IPS-11a (cell line): ENCODE results near the gene EDN2.

Experiments
- H3K4me3 ChIP-seq: one replicate; pipeline ENCODE4 v1.5.1; 2013; ENCODE audit warnings: low read depth, low read length, control low read depth

Gene EDN2

GRCh38 chr1:41484402-41485241 is at the start of gene EDN2:
Gene EDN2 (minus strand): TSS chr1:41484683. CDS start chr1:41484601, 82 bp downstream.
- no peak within 1 kb of the TSS for H3K4me3 ChIP-seq

- H3K4me3 ChIP-seq = no peak overlapping the region
Measured at GRCh38 chr1:41533731-41534080, 49.2 kb upstream of the EDN2 start.

- H3K4me3 ChIP-seq = no peak overlapping the region
Measured at GRCh38 chr1:41533016-41533730, 48.7 kb upstream of the EDN2 start.

- H3K4me3 ChIP-seq = no peak overlapping the region
Measured at GRCh38 chr1:41532206-41532975, 47.9 kb upstream of the EDN2 start.

GRCh38 chr1:41530411-41530810 is 45.9 kb upstream of the EDN2 start:
- H3K4me3 ChIP-seq = no peak overlapping the region

- H3K4me3 ChIP-seq = no peak overlapping the region
Measured at GRCh38 chr1:41529621-41530395, 45.3 kb upstream of the EDN2 start.

- H3K4me3 ChIP-seq = no peak overlapping the region
Measured at GRCh38 chr1:41528726-41529605, 44.5 kb upstream of the EDN2 start.

- no peak overlapping the region for H3K4me3 ChIP-seq
Measured at GRCh38 chr1:41528106-41528505, 43.6 kb upstream of the EDN2 start.

GRCh38 chr1:41526956-41527561 is 42.6 kb upstream of the EDN2 start:
- H3K4me3 ChIP-seq = no peak overlapping the region

GRCh38 chr1:41525891-41526587 is 41.6 kb upstream of the EDN2 start:
- H3K4me3 ChIP-seq = no peak overlapping the region

- no peak overlapping the region for H3K4me3 ChIP-seq
Measured at GRCh38 chr1:41524676-41525675, 40.5 kb upstream of the EDN2 start.

GRCh38 chr1:41523949-41524675 is 39.6 kb upstream of the EDN2 start:
- no peak overlapping the region for H3K4me3 ChIP-seq

GRCh38 chr1:41523071-41523470 is 38.6 kb upstream of the EDN2 start:
- no peak overlapping the region for H3K4me3 ChIP-seq

GRCh38 chr1:41521766-41522165 is 37.3 kb upstream of the EDN2 start:
- H3K4me3 ChIP-seq = no peak overlapping the region

- H3K4me3 ChIP-seq = no peak overlapping the region
Measured at GRCh38 chr1:41520951-41521752, 36.7 kb upstream of the EDN2 start.

- no peak overlapping the region for H3K4me3 ChIP-seq
Measured at GRCh38 chr1:41519667-41520066, 35.2 kb upstream of the EDN2 start.
